Left ventricle myocardium inferior (tissue), 1 donor: Measurements from ENCODE around the gene CENPM. TPM values are rescaled to one million over a fixed set of nuclear protein-coding genes. Genes with fewer than 3 reads are reported as not detected.

Experiments used
- DNase-seq: peaks from one replicate; pipeline ENCODE4 v3.0.0-alpha.2; 2020
- H3K27ac ChIP-seq: fragments of 200-600 bp; replicated peaks from 2 replicates; pipeline ENCODE4 v1.8.0; 2021
- H3K27me3 ChIP-seq: fragments of 200-600 bp; 2 replicates; pipeline ENCODE4 v1.8.0; 2021; ENCODE audit warnings: low read depth
- H3K36me3 ChIP-seq: fragments of 200-600 bp; 2 replicates; pipeline ENCODE4 v1.8.0; 2021
- H3K4me1 ChIP-seq: fragments of 200-600 bp; 2 replicates; pipeline ENCODE4 v1.8.0; 2021
- H3K4me3 ChIP-seq: fragments of 200-600 bp; 2 replicates; pipeline ENCODE4 v1.8.0; 2021; ENCODE audit warnings: mild to moderate bottlenecking, moderate library complexity
- H3K9me3 ChIP-seq: fragments of 200-600 bp; replicated peaks from 2 replicates; pipeline ENCODE4 v1.8.0; 2021
- intact Hi-C: fragments of 100-400 bp; cut with micrococcal nuclease; formaldehyde crosslinking; loops from one replicate; pipeline ENCODE4 v1.11.0; 2022
- long read RNA-seq: library from polyadenylated mRNA; unstranded; transcript quantifications from one replicate; pipeline ENCODE4 v2.0.0, GENCODE V29; 2021
- total RNA-seq: library from RNA; stranded (reverse); fragmentation: NEBNext Ultra II Directional; extraction: Animal tissue kit (Norgen Biotek cat#: 25700); gene quantifications from one replicate; pipeline ENCODE4 v1.2.1, GENCODE V29; 2021
- TF ChIP-seq, protein P1 (sequence below): fragments of 200-600 bp; IDR thresholded peaks from 2 replicates; pipeline ENCODE4 v1.8.0; 2021; ENCODE audit warnings: antibody characterized with exemption, mild to moderate bottlenecking, borderline replicate concordance
- donor health status: DM: no; HTN: yes; CAD: no; lungs with severe emphysema.

The CENPM gene, protein sequence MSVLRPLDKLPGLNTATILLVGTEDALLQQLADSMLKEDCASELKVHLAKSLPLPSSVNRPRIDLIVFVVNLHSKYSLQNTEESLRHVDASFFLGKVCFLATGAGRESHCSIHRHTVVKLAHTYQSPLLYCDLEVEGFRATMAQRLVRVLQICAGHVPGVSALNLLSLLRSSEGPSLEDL
- total RNA-seq = 0.47 TPM
- long read RNA-seq = 0 reads

DNA sequence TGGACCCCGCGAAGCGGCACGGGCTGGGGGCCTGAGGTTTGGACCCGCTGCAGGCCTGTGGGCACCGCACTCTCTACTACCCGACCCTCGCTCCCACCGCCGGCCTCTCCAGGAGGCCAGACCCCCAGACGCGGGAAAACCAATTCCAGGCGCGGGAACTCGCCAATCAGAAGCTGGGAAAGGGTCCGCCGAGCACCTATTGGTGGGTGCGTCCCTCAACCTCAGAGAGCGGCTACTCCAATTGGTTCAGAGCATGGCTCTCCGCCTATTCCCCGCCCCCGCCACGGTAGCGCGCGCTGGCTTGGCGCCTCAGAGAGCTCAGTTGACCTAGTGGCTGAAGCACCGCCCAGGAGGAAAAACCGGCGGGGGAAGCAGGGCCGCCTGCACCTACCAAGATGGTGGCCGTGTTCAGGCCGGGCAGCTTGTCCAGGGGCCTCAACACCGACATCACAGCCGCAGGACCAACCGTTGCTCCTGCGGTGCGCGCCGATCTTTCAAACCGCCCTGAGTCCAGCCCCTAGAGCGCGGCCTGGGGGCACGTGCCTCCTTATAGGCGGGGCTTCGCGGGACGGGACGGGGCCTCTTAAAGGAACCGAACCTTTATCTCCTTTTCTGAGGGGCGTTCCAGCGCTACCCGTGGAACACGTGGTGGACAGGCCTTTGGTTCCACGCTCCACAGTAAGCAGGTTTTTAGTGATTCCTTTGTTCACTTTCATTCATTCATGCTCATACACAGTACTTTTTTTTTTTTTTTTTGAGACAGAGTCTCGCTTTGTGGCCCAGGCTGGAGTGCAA is at the start of gene CENPM:
Gene CENPM (minus strand): TSS at position 524 of the 795 bp plus-strand sequence. CDS start 76 bp downstream, at position 448.
- DNase-seq = peak; percentile 92
- H3K27ac ChIP-seq = peak within 1 kb of the TSS; percentile 59
- peaks cover 18% of the 10 kb centered on the region for H3K4me1 ChIP-seq
- TF ChIP-seq, protein P1, sequence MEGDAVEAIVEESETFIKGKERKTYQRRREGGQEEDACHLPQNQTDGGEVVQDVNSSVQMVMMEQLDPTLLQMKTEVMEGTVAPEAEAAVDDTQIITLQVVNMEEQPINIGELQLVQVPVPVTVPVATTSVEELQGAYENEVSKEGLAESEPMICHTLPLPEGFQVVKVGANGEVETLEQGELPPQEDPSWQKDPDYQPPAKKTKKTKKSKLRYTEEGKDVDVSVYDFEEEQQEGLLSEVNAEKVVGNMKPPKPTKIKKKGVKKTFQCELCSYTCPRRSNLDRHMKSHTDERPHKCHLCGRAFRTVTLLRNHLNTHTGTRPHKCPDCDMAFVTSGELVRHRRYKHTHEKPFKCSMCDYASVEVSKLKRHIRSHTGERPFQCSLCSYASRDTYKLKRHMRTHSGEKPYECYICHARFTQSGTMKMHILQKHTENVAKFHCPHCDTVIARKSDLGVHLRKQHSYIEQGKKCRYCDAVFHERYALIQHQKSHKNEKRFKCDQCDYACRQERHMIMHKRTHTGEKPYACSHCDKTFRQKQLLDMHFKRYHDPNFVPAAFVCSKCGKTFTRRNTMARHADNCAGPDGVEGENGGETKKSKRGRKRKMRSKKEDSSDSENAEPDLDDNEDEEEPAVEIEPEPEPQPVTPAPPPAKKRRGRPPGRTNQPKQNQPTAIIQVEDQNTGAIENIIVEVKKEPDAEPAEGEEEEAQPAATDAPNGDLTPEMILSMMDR = no peak
- H3K27me3 ChIP-seq = peaks cover 12% of the 10 kb centered on the region
- no peaks in the 10 kb centered on the region for H3K9me3 ChIP-seq
- no peaks in the 10 kb centered on the region for H3K36me3 ChIP-seq
- intact Hi-C loops = no loop called here
- H3K4me3 ChIP-seq = peak within 1 kb of the TSS; percentile 87

DNA sequence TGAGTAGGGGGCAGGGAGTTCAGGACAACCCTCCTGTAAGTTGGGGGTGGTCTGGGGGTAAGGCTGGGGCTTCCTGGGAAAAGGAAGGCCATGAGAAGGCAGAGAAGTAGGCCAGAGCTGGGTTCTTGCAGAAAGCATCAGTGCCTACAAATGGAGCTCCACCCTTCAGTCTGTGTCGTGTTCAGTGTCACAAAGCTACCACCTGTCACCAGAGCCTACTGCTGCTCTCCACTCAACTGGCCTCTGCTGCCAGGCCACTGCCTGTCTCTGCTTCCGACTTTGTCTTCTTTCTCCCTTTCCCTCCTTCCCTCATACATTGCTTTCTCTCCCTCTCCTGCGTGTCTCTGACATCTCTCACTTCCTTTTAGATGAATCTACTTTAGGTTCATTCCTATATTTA is 48.3 kb upstream of the CENPM start:
- Histone ChIP-seq H3K4me1 (peaks cover 9% of the 10 kb centered on the region), H3K36me3 (no peaks in the 10 kb centered on the region), H3K27ac (no peak overlapping the region), H3K4me3 (no peak overlapping the region), H3K27me3 (peaks cover 32% of the 10 kb centered on the region), H3K9me3 (no peaks in the 10 kb centered on the region)
- TF ChIP-seq, protein P1 = no peak
- intact Hi-C loops = no loop called here
- DNase-seq = no peak

DNA sequence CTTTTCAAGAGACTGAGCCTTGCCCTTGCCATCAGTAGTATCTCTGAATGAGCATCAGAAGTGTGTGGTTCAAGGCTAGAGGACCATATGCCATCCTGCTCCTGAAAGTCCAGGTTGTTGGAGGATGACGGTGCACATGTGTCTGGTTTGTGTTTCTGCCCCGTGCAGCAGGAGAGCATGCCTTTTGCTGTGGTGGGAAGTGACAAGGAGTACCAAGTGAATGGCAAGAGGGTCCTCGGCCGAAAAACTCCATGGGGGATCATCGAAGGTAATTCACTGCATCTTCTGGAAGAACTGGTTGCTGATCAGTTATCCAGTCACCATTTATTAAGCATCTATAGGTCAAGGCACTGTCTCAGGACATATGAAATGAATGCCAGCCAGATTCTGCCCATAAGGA is 45.5 kb upstream of the CENPM start:
- H3K27ac ChIP-seq = no peak overlapping the region
- H3K36me3 ChIP-seq = no peaks in the 10 kb centered on the region
- peaks cover 32% of the 10 kb centered on the region for H3K27me3 ChIP-seq
- DNase-seq = no peak
- no peaks in the 10 kb centered on the region for H3K4me1 ChIP-seq
- TF ChIP-seq, protein P1 = no peak
- intact Hi-C loops = no loop called here
- no peaks in the 10 kb centered on the region for H3K9me3 ChIP-seq
- no peak overlapping the region for H3K4me3 ChIP-seq

DNA sequence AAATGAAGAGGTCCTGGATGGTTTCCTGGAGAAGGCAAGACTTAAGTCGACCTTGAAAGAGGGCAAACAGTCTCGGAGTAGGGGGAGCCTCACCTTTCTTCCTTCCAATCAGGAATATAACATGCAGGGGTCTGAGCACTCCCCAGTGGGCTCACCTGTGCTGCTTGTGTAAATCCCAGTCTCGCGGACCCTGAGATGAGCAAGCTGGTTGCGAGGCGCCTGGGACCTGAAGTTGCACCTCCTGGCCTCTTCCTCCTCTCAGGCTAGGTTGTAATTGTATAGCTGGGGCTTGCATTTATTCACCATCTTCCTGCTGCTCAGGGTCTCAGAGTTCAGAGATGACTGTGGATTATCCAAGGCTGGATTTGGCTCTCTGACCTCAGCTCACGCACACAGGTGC is 44.2 kb upstream of the CENPM start:
- no peaks in the 10 kb centered on the region for H3K9me3 ChIP-seq
- H3K4me1 ChIP-seq = no peaks in the 10 kb centered on the region
- H3K36me3 ChIP-seq = no peaks in the 10 kb centered on the region
- peaks cover 25% of the 10 kb centered on the region for H3K27me3 ChIP-seq
- intact Hi-C loops = no loop called here
- TF ChIP-seq, protein P1 = no peak
- DNase-seq = no peak
- H3K27ac ChIP-seq = no peak overlapping the region
- no peak overlapping the region for H3K4me3 ChIP-seq

DNA sequence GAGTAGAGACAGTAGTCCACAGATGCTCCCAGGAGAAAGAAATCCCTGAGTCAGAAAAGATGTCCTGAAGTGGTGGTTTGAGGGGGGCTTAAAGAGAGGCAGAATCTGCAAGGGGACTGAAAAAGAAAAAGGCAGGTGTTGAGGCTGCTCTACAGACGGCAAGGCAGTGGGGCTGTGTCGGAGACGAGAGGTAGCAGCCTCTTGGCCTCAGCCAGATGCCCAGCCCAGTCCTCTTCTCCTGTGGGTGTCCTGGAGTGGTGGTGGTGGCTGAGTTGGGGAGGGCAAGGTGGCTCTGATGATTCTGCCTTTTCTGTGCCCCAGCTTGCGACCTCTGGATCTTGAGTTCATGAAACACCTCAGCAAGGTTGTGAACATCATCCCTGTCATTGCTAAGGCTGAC is 42.3 kb upstream of the CENPM start:
- no peaks in the 10 kb centered on the region for H3K4me1 ChIP-seq
- no peak overlapping the region for H3K4me3 ChIP-seq
- TF ChIP-seq, protein P1 = no peak
- no peak overlapping the region for H3K27ac ChIP-seq
- H3K36me3 ChIP-seq = no peaks in the 10 kb centered on the region
- peaks cover 25% of the 10 kb centered on the region for H3K27me3 ChIP-seq
- intact Hi-C loops = no loop called here
- no peak for DNase-seq
- H3K9me3 ChIP-seq = no peaks in the 10 kb centered on the region
